MM.1S (cell line): Measurements from ENCODE around the gene POLRMT.

Experiments
- DNase-seq: peaks from one replicate; pipeline ENCODE4 v3.0.0-alpha.2; 2015
- H2AFZ ChIP-seq: fragments of 300-600 bp; sonication (generic); 2 replicates; pipeline ENCODE4 v1.6.0; 2016; ENCODE audit warnings: antibody characterized with exemption, low read length
- H3F3A ChIP-seq: fragments of 300-600 bp; sonication (generic); 2 replicates; pipeline ENCODE4 v1.6.1; 2016; ENCODE audit warnings: mild to moderate bottlenecking, antibody characterized with exemption, low read length, moderate library complexity, mixed read lengths; ENCODE audit not compliant: insufficient read depth
- H3K27ac ChIP-seq: fragments of 300-600 bp; sonication (generic); 2 replicates; pipeline ENCODE4 v1.5.1; 2016; ENCODE audit warnings: mild to moderate bottlenecking, low read length
- H3K27me3 ChIP-seq: fragments of 300-600 bp; sonication (generic); replicated peaks from 2 replicates; pipeline ENCODE4 v1.6.0; 2016; ENCODE audit warnings: low read length; ENCODE audit not compliant: insufficient read depth
- H3K36me3 ChIP-seq: fragments of 300-600 bp; sonication (generic); replicated peaks from 2 replicates; pipeline ENCODE4 v1.6.1; 2016; ENCODE audit warnings: mild to moderate bottlenecking, low read length, mixed read lengths; ENCODE audit not compliant: insufficient read depth
- H3K4me1 ChIP-seq: fragments of 300-600 bp; sonication (generic); 2 replicates; pipeline ENCODE4 v1.6.1; 2016; ENCODE audit warnings: low read length, mixed read lengths
- H3K4me2 ChIP-seq: fragments of 300-600 bp; sonication (generic); 2 replicates; pipeline ENCODE4 v1.6.0; 2016; ENCODE audit warnings: low read depth, low read length
- H3K4me3 ChIP-seq: fragments of 300-600 bp; sonication (generic); 2 replicates; pipeline ENCODE4 v1.5.1; 2016; ENCODE audit warnings: low read length, mixed read lengths
- H3K79me2 ChIP-seq: fragments of 300-600 bp; sonication (generic); 2 replicates; pipeline ENCODE4 v1.6.1; 2016; ENCODE audit warnings: mixed run types, low read length, mixed read lengths
- H3K9ac ChIP-seq: fragments of 300-600 bp; sonication (generic); 2 replicates; pipeline ENCODE4 v1.6.1; 2016; ENCODE audit warnings: low read length, mixed read lengths
- H3K9me2 ChIP-seq: fragments of 300-600 bp; sonication (generic); replicated peaks from 2 replicates; pipeline ENCODE4 v1.6.1; 2016; ENCODE audit warnings: mild to moderate bottlenecking, low read length, mixed read lengths; ENCODE audit not compliant: insufficient read depth
- H3K9me3 ChIP-seq: fragments of 300-600 bp; sonication (generic); replicated peaks from 2 replicates; pipeline ENCODE4 v1.6.1; 2016; ENCODE audit warnings: mild to moderate bottlenecking, low read length, mixed read lengths; ENCODE audit not compliant: insufficient read depth
- H4K20me1 ChIP-seq: fragments of 300-600 bp; sonication (generic); 2 replicates; pipeline ENCODE4 v1.6.1; 2016; ENCODE audit warnings: mild to moderate bottlenecking, low read length, moderate library complexity, mixed read lengths; ENCODE audit not compliant: insufficient read depth
- CTCF ChIP-seq: fragments of 300-600 bp; sonication (generic); IDR thresholded peaks from 2 replicates; pipeline ENCODE4 v1.5.1; 2016; ENCODE audit warnings: antibody characterized with exemption, low read length, mixed read lengths
- EZH2 ChIP-seq: fragments of 300-600 bp; sonication (generic); optimal IDR thresholded peaks from 2 replicates; pipeline ENCODE3; 2017; ENCODE audit warnings: low read depth, mild to moderate bottlenecking, antibody characterized with exemption, low read length, mixed read lengths
- EZH2phosphoT487 ChIP-seq: fragments of 300-600 bp; sonication (generic); IDR thresholded peaks from 2 replicates; pipeline ENCODE4 v1.6.1; 2018; ENCODE audit warnings: antibody characterized with exemption, low read length

The POLRMT gene

GRCh38 chr19:644789-645188 lies 11.5 kb upstream of the POLRMT start:
- Histone ChIP-seq H3K9me3 (no peaks in the 10 kb centered on the region), H3K36me3 (peaks cover 15% of the 10 kb centered on the region), H3K9me2 (no peaks in the 10 kb centered on the region), H3K27me3 (no peaks in the 10 kb centered on the region), H3K27ac (no peak overlapping the region), H4K20me1 (no peaks in the 10 kb centered on the region), H3K4me1 (no peaks in the 10 kb centered on the region), H3F3A (no peaks in the 10 kb centered on the region), H2AFZ (no peak overlapping the region), H3K79me2 (peaks cover 16% of the 10 kb centered on the region; the same call in 1 of the 2 replicates), H3K4me3 (no peak overlapping the region), H3K9ac (no peak overlapping the region), H3K4me2 (no peak overlapping the region)
- TF ChIP-seq EZH2 (no peak), CTCF (no peak), EZH2phosphoT487 (no peak)
- DNase-seq, result no peak

- Histone ChIP-seq H3K27ac (no peak overlapping the region), H3K4me3 (no peak overlapping the region), H2AFZ (no peak overlapping the region), H3K27me3 (no peaks in the 10 kb centered on the region), H3K36me3 (peaks cover 13% of the 10 kb centered on the region), H3K4me1 (no peaks in the 10 kb centered on the region; the same call in 1 of the 2 replicates), H4K20me1 (no peaks in the 10 kb centered on the region), H3K9me2 (no peaks in the 10 kb centered on the region), H3K79me2 (peaks cover 13% of the 10 kb centered on the region; the same call in 1 of the 2 replicates), H3K9ac (no peak overlapping the region), H3F3A (no peaks in the 10 kb centered on the region), H3K9me3 (no peaks in the 10 kb centered on the region), H3K4me2 (no peak overlapping the region)
- no peak for TF ChIP-seq EZH2phosphoT487
- DNase-seq, result no peak
Observed at GRCh38 chr19:644363-644762, 11.0 kb upstream of the POLRMT start.

GRCh38 chr19:643736-644135 lies 10.4 kb upstream of the POLRMT start:
- Histone ChIP-seq H4K20me1 (no peaks in the 10 kb centered on the region), H3K9me2 (no peaks in the 10 kb centered on the region), H3K79me2 (peaks cover 7% of the 10 kb centered on the region; the same call in 1 of the 2 replicates), H3K9me3 (no peaks in the 10 kb centered on the region), H3K36me3 (peaks cover 6% of the 10 kb centered on the region), H3K27me3 (no peaks in the 10 kb centered on the region), H3K27ac (no peak overlapping the region), H3K4me2 (no peak overlapping the region), H3K4me1 (peaks cover 5% of the 10 kb centered on the region; the same call in 1 of the 2 replicates), H2AFZ (no peak overlapping the region), H3K9ac (no peak overlapping the region), H3F3A (no peaks in the 10 kb centered on the region), H3K4me3 (no peak overlapping the region)
- DNase-seq, result no peak
- TF ChIP-seq EZH2phosphoT487 (no peak), EZH2 (no peak), CTCF (no peak)

- no peaks in the 10 kb centered on the region for H3F3A ChIP-seq
- peaks cover 5% of the 10 kb centered on the region; the same call in 1 of the 2 replicates for H3K4me1 ChIP-seq
- H3K79me2 ChIP-seq, result peaks cover 5% of the 10 kb centered on the region; the same call in 1 of the 2 replicates
- TF ChIP-seq EZH2phosphoT487 (no peak), EZH2 (no peak), CTCF (no peak)
- H4K20me1 ChIP-seq, result no peaks in the 10 kb centered on the region
- H3K9me3 ChIP-seq, result no peaks in the 10 kb centered on the region
- no peaks in the 10 kb centered on the region for H3K9me2 ChIP-seq
- H3K27me3 ChIP-seq, result no peaks in the 10 kb centered on the region
- DNase-seq, result no peak
- H2AFZ ChIP-seq, result no peak overlapping the region
- H3K9ac ChIP-seq, result no peak overlapping the region
- H3K4me3 ChIP-seq, result no peak overlapping the region
- no peak overlapping the region for H3K4me2 ChIP-seq
- H3K36me3 ChIP-seq, result peaks cover 6% of the 10 kb centered on the region
- H3K27ac ChIP-seq, result no peak overlapping the region
Observed at GRCh38 chr19:642767-643727, 9.7 kb upstream of the POLRMT start.
